Left kidney (tissue), 8 donors: ENCODE data around the gene REG1A. TPM values are rescaled to one million over a fixed set of nuclear protein-coding genes. Genes with fewer than 3 reads are reported as not detected.

ENCODE experiments used
- DNase-seq: peaks from one replicate; pipeline ENCODE4 v3.0.0-alpha.2; 2013
- long read RNA-seq, 8 donors: transcript quantifications; one replicate each; lab custom pipeline, GENCODE V29; 2026
- polyA plus RNA-seq: library from polyadenylated mRNA; unstranded; fragments of 120-200 nt; gene quantifications from one replicate; pipeline ENCODE4 v1.2.1, GENCODE V29; 2013; ENCODE audit not compliant: insufficient read length

Gene REG1A
- polyA plus RNA-seq, result not detected
- long read RNA-seq, donor 1, result 0 reads
- long read RNA-seq, donor 2, result 0 reads
- long read RNA-seq, donor 3, result 0 reads
- long read RNA-seq, donor 4, result 0 reads
- long read RNA-seq, donor 5, result 0 reads
- long read RNA-seq, donor 6, result 0 reads
- long read RNA-seq, donor 7, result 0 reads
- long read RNA-seq, donor 8, result 0 reads

DNA sequence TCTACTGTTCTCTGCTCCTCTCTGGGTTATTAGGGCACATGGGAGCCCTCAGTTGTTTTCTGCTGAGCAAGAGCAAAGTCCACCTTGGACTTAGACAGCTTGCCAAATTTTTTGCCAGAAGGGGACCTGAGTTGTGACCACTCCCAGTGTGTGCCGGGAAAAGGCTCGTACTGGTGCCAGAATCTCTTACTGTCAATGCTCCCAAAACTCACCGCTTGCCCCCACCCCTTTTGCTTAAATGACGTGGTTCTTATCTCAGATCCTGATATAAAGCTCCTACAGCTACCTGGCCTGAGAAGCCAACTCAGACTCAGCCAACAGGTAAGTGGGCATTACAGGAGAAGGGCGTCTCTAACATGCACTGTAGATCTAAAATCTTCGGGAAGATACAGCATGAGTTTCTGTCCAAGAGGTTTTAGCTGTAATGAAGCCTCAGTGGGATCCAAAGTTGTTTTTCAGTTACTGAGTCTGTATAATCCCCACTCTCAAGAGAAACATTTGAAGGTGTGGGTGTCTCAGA lies at the start of gene REG1A:
Gene REG1A (plus strand): TSS at position 295 of the 520 bp plus-strand sequence. CDS start 374 bp downstream, outside the sequence.
- no peak for DNase-seq

- no peak for DNase-seq
Observed at GRCh38 chr2:79071078-79071477, 49.2 kb upstream of the REG1A start.

DNA sequence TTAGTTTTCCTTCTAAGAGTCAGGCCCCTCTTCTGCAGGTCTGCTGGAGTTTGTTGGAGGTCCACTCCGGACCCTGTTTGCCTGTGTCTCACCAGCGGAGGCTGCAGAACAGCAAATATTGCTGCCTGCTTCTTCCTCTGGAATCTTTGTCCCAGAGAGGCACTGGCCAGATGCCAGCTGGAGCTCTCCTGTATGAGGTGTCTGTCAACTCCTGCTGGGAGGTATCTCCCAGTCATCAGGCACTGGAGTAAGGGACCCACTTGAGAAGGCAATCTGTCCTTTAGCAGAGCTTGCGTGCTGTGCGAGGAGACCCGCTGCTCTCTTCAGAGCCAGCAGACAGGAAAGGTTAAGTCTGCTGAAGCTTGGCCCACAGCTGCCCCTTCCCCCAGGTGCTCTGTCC lies 37.3 kb upstream of the REG1A start:
- DNase-seq, result no peak

DNA sequence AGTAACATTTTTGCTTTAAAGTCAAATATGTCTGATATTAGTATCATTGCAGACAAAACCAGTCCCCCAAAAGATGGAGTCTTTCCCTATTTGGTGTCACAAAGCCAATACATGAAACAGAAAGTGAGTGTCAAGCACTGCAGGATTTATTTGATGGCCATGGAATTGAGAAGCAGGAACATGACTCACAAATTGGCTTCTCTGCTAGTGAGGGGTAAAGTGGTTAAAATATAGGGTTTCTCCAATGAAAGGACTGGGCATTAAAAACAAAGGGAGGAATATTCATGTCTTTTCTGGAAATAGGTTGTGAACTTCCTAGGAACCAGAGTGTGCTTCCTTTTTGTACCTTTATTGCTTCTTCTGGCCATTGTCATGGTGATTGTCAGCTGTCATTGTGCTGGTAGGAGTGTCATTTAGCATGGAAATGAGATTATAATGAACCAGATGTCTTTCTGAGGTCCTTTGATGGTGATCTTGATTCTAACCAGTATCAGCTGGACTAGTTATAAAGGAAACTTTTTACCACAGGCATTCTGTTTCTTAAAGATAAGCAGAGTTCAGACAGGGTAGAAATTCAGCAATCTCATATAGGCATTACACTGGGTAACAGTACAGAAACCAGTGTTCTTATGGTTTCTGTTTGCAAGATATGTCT lies 36.6 kb upstream of the REG1A start:
- no peak for DNase-seq

- no peak for DNase-seq
Observed at GRCh38 chr2:79084495-79085135, 35.7 kb upstream of the REG1A start.

DNA sequence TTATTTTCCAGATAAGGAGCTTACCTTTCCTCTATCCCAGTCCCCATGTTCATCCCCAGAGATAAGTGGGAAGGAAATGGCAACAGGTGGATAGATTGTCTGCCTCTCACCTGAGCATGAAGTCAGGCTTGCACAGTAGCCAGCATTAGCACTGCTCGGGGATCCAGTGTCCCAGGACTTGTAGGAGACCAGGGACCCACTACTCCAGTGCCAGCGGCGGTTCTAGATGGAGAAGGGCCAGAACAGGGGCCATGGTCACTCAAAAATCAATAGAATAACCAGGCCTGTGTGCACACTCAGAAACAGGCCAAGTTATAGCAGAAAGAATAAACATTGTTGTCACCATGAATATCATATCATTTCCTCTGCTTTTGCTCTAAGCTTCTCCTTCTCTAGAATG lies 34.9 kb upstream of the REG1A start:
- DNase-seq, result no peak

- no peak for DNase-seq
Observed at GRCh38 chr2:79086255-79086654, 34.0 kb upstream of the REG1A start.

DNA sequence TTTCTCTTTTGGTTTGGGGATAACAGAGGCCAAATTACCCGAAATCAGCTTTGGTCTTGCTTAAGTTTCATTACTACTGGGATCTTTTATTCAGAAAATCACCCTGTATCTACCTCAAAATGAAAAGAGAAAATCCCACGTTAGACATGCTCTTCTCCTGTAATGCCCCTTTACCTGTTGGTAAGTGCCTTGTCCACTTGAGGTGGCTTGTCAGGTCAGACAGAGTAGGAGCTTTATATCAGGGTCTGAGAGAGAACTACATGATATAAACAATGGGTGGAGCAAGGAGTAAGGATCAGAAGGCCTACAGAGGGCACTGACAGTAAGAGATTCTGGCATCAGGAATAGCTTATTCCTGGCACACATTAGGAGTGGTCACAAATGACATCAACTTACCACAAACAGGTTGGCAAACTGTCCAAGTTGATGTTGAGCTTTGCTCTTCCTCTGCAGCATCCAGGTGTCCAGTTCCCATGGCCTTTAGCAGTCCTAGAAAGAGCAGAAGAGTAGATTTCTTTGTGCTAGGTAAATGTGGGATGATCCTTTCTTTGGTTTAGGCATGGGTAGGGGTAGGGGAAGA lies 32.4 kb upstream of the REG1A start, which contains the start of gene REG1B:
Gene REG1B (minus strand): TSS at position 209 of the 580 bp plus-strand sequence. CDS start 381 bp downstream, outside the sequence.
- DNase-seq, result no peak

GRCh38 chr2:79090693-79091092 lies 29.6 kb upstream of the REG1A start:
- no peak for DNase-seq

- no peak for DNase-seq
Observed at GRCh38 chr2:79097843-79098242, 22.4 kb upstream of the REG1A start.

GRCh38 chr2:79099140-79099686 lies 21.1 kb upstream of the REG1A start:
- no peak for DNase-seq

DNA sequence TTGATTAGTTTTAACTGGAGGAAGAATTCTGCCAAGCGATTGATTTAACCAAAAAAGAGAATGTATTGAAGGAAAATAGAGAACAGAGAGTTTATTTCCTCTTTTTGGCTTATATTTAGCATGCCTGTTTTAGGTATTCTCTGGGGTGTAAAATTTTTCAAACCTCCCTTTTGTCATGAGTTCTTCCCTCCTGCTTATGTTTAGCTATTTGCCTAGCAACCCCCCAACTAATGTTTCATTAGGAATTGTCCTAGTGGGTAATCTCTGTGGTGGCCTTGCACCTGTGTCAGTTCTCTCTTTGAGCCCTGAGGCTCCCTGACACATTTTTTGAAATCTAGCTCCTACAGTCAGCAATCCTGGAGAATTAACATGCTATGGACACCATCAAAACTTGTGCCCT lies 20.0 kb upstream of the REG1A start:
- DNase-seq, result no peak

GRCh38 chr2:79101024-79101423 lies 19.3 kb upstream of the REG1A start:
- DNase-seq, result no peak

DNA sequence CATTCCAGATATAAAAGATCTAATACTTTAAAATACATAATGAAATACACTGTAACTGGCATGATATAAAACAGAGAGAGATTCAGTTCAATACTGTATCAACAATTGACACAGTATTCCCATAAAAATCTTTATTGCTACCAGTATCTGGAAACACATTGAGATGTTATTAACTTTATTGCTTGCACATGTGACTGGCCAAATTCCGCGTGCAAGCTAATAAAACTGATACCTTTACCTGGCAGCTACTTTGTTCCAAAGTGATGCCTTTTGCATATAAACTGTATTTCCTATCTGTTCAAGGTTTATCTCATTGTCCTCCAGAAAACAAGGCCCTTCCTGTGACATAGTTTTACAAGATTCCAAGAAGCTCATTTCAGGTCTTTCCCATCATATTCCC lies 17.1 kb upstream of the REG1A start:
- no peak for DNase-seq

- DNase-seq, result no peak
Observed at GRCh38 chr2:79105259-79105658, 15.0 kb upstream of the REG1A start.

DNA sequence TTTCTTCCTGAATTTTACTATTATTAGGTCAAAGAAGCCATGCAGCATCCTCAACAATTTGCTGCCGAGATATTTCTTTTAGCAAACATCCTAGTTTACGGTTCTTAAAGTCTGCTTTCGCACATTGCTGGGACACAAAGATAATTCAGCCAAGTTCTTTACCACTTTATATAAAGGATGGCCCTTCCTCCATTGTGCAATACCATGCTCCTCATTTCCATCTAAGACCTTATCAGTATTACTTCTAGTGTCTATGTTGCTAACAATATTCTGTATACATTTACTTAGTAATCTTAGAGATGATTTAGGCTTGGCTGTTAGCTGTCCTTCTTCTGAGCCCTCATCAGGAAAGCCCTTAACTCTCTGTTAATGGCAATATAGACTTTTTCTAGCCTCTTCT lies 8.0 kb upstream of the REG1A start:
- no peak for DNase-seq

- no peak for DNase-seq
Observed at GRCh38 chr2:79114797-79115494, 5.3 kb upstream of the REG1A start.

- no peak for DNase-seq
Observed at GRCh38 chr2:79116997-79117928, 3.0 kb upstream of the REG1A start.

DNA sequence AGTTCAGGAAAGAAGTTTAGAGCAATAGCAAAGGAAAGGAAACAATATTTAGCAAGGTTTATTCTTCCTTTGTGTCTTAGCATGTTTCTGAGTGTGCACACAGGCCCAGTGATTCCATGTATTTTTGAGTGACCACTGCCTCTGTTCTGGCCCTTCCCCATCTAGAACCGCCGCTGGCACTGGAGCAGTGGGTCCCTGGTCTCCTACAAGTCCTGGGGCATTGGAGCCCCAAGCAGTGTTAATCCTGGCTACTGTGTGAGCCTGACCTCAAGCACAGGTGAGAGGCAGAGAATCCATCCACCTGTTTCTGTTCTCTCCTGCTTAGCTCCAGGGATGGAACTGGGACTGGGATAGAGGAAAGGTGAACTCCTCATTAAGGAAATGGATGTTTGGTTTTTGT lies 2.4 kb downstream of the REG1A start:
- no peak for DNase-seq

GRCh38 chr2:79124907-79125720 lies 4.8 kb downstream of the REG1A start:
- no peak for DNase-seq
